Fibroblast of lung (primary cell): ENCODE results near the gene SKP1. TPM values are rescaled to one million over a fixed set of nuclear protein-coding genes. Genes with fewer than 3 reads are reported as not detected.

Experiments
- DNase-seq, 2 donors: peaks; one replicate each; pipeline versions ENCODE4 v3.0.0 to v3.0.0-alpha.2; 2010; ENCODE audit warnings: low read depth in 2 of 2
- H2AFZ ChIP-seq: 2 replicates; pipeline ENCODE4 v1.5.1; 2012; ENCODE audit warnings: low read length, control low read depth, inconsistent platforms
- H3K27ac ChIP-seq: 2 replicates; pipeline ENCODE4 v1.5.1; 2011; ENCODE audit warnings: low read length, control low read depth; ENCODE audit not compliant: insufficient read depth
- H3K27me3 ChIP-seq: 2 replicates; pipeline ENCODE4 v1.5.1; 2011; ENCODE audit warnings: mild to moderate bottlenecking, low read length; ENCODE audit not compliant: control insufficient read depth, insufficient read depth
- H3K36me3 ChIP-seq: 2 replicates; pipeline ENCODE4 v1.5.1; 2011; ENCODE audit warnings: low read length; ENCODE audit not compliant: control insufficient read depth, insufficient read depth
- H3K4me1 ChIP-seq: 2 replicates; pipeline ENCODE4 v1.5.1; 2011; ENCODE audit warnings: low read length; ENCODE audit not compliant: control insufficient read depth, insufficient read depth; ENCODE audit errors: extremely low read depth
- H3K4me2 ChIP-seq: 2 replicates; pipeline ENCODE4 v1.5.1; 2011; ENCODE audit warnings: low read length, control low read depth; ENCODE audit not compliant: insufficient read depth; ENCODE audit errors: extremely low read depth
- H3K4me3 ChIP-seq, 4 experiments: fragments of 200-600 bp in 1 of 4; sonication (generic) in 1 of 4; replicated peaks in 1 of 4; 2 replicates each; pipeline ENCODE4 v1.5.1; 2011 to 2016; ENCODE audit warnings: low read length in 4 of 4, low read depth in 3 of 4, mild to moderate bottlenecking in 3 of 4, control low read depth in 2 of 4, inconsistent platforms in 1 of 4, mixed read lengths in 1 of 4; ENCODE audit not compliant: insufficient read depth in 1 of 4; ENCODE audit errors: control extremely low read depth in 1 of 4
- H3K79me2 ChIP-seq: 2 replicates; pipeline ENCODE4 v1.5.1; 2012; ENCODE audit warnings: mild to moderate bottlenecking, low read length, inconsistent platforms; ENCODE audit not compliant: control insufficient read depth, insufficient read depth
- H3K9ac ChIP-seq: 2 replicates; pipeline ENCODE4 v1.5.1; 2011; ENCODE audit warnings: mild to moderate bottlenecking, low read length, control low read depth; ENCODE audit not compliant: insufficient read depth
- H3K9me3 ChIP-seq: 2 replicates; pipeline ENCODE4 v1.5.1; 2012; ENCODE audit warnings: low read depth, low read length; ENCODE audit not compliant: control insufficient read depth, insufficient read depth
- H4K20me1 ChIP-seq: 2 replicates; pipeline ENCODE4 v1.5.1; 2011; ENCODE audit warnings: low read length; ENCODE audit not compliant: control insufficient read depth, insufficient read depth; ENCODE audit errors: extremely low read depth
- CTCF ChIP-seq, 2 donors: IDR thresholded peaks in 1 of 2; conservative IDR thresholded peaks in 1 of 2; 1 replicate in 1 of 2; 2 replicates in 1 of 2; pipeline ENCODE4 v1.5.1; 2011 to 2012; ENCODE audit warnings: low read length in 2 of 2, control low read depth in 1 of 2, inconsistent platforms in 1 of 2, low read depth in 1 of 2, mild to moderate bottlenecking in 1 of 2
- EZH2 ChIP-seq: IDR thresholded peaks from 2 replicates; pipeline ENCODE4 v1.5.1; 2012; ENCODE audit warnings: low read length, control low read depth, mild to moderate bottlenecking; ENCODE audit errors: missing control alignments
- polyA plus RNA-seq, 2 donors: library from polyadenylated mRNA; depleted of rRNA in 1 of 2; stranded (reverse) in 1 of 2; unstranded in 1 of 2; fragments of >200 nt; gene quantifications; 2 replicates each; pipeline ENCODE4 v1.2.1, GENCODE V29; 2011 to 2012; ENCODE audit warnings: missing spikeins in 1 of 2
- total RNA-seq: library from RNA; depleted of rRNA; stranded (reverse); fragments of >200 nt; gene quantifications from 2 replicates; pipeline ENCODE4 v1.2.1, GENCODE V29; 2014

SKP1 gene
- total and polyA plus RNA-seq, 2 donors (not counting 1 experiment from before 2014, with no cell fraction given): 259 to 985 TPM

GRCh38 chr5:134130239-134130945 lies 46.4 kb downstream of the SKP1 start:
- no peaks in the 10 kb centered on the region for H3K36me3 ChIP-seq
- peaks cover 8% of the 10 kb centered on the region for H3K4me1 ChIP-seq
- H2AFZ ChIP-seq: no peak overlapping the region
- H3K27me3 ChIP-seq: no peaks in the 10 kb centered on the region
- H3K9ac ChIP-seq: no peak overlapping the region
- TF ChIP-seq CTCF (conservative IDR thresholded peaks at IDR 0.05 in 1 of 2, IDR thresholded peaks at IDR 0.05 in 1 of 2; ENCODE audit: low read depth in 1 of 2, low read length in 2 of 2) (no peak), EZH2 (no peak)
- H4K20me1 ChIP-seq: no peaks in the 10 kb centered on the region
- no peak for DNase-seq
- H3K27ac ChIP-seq: no peak overlapping the region
- H3K9me3 ChIP-seq: no peaks in the 10 kb centered on the region
- no peak overlapping the region for H3K4me2 ChIP-seq
- H3K79me2 ChIP-seq: no peaks in the 10 kb centered on the region
- no peak overlapping the region for H3K4me3 ChIP-seq

- H3K27me3 ChIP-seq: no peaks in the 10 kb centered on the region
- no peak overlapping the region for H3K4me3 ChIP-seq
- H3K4me1 ChIP-seq: peaks cover 13% of the 10 kb centered on the region
- no peak overlapping the region for H2AFZ ChIP-seq
- no peak overlapping the region for H3K4me2 ChIP-seq
- H4K20me1 ChIP-seq: no peaks in the 10 kb centered on the region
- H3K9ac ChIP-seq: no peak overlapping the region
- no peaks in the 10 kb centered on the region for H3K36me3 ChIP-seq
- H3K27ac ChIP-seq: no peak overlapping the region
- DNase-seq: no peak
- H3K79me2 ChIP-seq: no peaks in the 10 kb centered on the region
- no peak for TF ChIP-seq EZH2
- TF ChIP-seq CTCF (conservative IDR thresholded peaks at IDR 0.05 in 1 of 2, IDR thresholded peaks at IDR 0.05 in 1 of 2; ENCODE audit: low read depth in 1 of 2, low read length in 2 of 2): no peak
- no peaks in the 10 kb centered on the region for H3K9me3 ChIP-seq
Measured at GRCh38 chr5:134129411-134130238, 47.1 kb downstream of the SKP1 start.

- Histone ChIP-seq H3K4me3 (no peak overlapping the region), H3K4me2 (no peak overlapping the region), H3K27ac (no peak overlapping the region), H3K4me1 (peaks cover 23% of the 10 kb centered on the region), H3K27me3 (no peaks in the 10 kb centered on the region), H4K20me1 (no peaks in the 10 kb centered on the region), H3K79me2 (no peaks in the 10 kb centered on the region), H2AFZ (no peak overlapping the region), H3K9me3 (no peaks in the 10 kb centered on the region), H3K36me3 (peaks cover 1% of the 10 kb centered on the region), H3K9ac (no peak overlapping the region)
- TF ChIP-seq EZH2: no peak
- no peak for TF ChIP-seq CTCF (conservative IDR thresholded peaks at IDR 0.05 in 1 of 2, IDR thresholded peaks at IDR 0.05 in 1 of 2; ENCODE audit: low read depth in 1 of 2, low read length in 2 of 2)
- DNase-seq: no peak
Measured at GRCh38 chr5:134128648-134128995, 48.1 kb downstream of the SKP1 start.
